ENCODE data around the gene CEP57. TPM values are rescaled to one million over a fixed set of nuclear protein-coding genes. Genes with fewer than 3 reads are reported as not detected.

The CEP57 gene
- total RNA-seq, 6 experiments from 2014 or later = 25.5 to 46.2 (median 36.1) TPM

DNA sequence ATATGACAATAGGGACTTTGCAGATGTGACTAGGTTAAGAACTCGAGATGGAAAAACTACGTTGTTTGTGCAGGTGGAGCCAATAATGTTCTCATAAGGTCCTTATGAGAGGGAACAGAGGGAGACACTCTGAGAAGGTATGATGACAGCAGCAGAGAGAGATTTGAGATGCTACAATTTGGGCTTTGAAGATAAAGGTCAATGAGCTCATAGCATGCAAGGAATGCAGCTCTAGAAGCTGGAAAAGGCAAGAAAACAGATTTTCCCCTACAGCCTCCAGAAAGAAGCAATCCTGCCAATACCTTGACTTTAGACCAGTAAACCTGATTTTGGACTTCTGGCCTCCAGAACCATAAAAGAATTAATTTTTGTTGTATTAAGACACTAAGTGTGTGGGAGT lies 21.8 kb upstream of the CEP57 start:
- Histone ChIP-seq H3K4me1 (no peaks in the 10 kb centered on the region), H3K4me3 (no peak overlapping the region), H3K27ac (no peak overlapping the region), H3K36me3 (peaks cover 0 to 31% (median 4%) of the 10 kb centered on the region in 4 donors), H3K9me3 (no peaks in the 10 kb centered on the region), H3K27me3 (no peaks in the 10 kb centered on the region)
- TF ChIP-seq POLR2A (IDR thresholded peaks at IDR 0.05) = no peak
- TF ChIP-seq, protein P1, sequence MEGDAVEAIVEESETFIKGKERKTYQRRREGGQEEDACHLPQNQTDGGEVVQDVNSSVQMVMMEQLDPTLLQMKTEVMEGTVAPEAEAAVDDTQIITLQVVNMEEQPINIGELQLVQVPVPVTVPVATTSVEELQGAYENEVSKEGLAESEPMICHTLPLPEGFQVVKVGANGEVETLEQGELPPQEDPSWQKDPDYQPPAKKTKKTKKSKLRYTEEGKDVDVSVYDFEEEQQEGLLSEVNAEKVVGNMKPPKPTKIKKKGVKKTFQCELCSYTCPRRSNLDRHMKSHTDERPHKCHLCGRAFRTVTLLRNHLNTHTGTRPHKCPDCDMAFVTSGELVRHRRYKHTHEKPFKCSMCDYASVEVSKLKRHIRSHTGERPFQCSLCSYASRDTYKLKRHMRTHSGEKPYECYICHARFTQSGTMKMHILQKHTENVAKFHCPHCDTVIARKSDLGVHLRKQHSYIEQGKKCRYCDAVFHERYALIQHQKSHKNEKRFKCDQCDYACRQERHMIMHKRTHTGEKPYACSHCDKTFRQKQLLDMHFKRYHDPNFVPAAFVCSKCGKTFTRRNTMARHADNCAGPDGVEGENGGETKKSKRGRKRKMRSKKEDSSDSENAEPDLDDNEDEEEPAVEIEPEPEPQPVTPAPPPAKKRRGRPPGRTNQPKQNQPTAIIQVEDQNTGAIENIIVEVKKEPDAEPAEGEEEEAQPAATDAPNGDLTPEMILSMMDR (IDR thresholded peaks at IDR 0.05) = no peak
- 84% methylated on average over 2 of the region's 2 CpGs for WGBS (ENCODE audit: insufficient coverage, low coverage, low lambda C conversion rate, missing lambda C conversion rate)
- ATAC-seq (no peak), DNase-seq (no peak)
- intact Hi-C loops (cut with DNase I) = no loop called here

GRCh38 chr11:95776859-95777258 lies 13.4 kb upstream of the CEP57 start:
- Histone ChIP-seq H3K9me3 (no peaks in the 10 kb centered on the region), H3K4me1 (no peaks in the 10 kb centered on the region), H3K27ac (no peak overlapping the region), H3K27me3 (no peaks in the 10 kb centered on the region), H3K4me3 (no peak overlapping the region), H3K36me3 (peaks cover 0 to 93% (median 34%) of the 10 kb centered on the region in 4 donors)
- DNase-seq = no peak
- TF ChIP-seq, protein P1 (IDR thresholded peaks at IDR 0.05) = no peak
- TF ChIP-seq POLR2A (IDR thresholded peaks at IDR 0.05) = no peak
- no peak for ATAC-seq
- intact Hi-C loops (cut with DNase I) = loop anchor here in 1 of 2 donors (10.0 kb wide), 1 partner anchor 812 kb away; no protein-coding TSS in a partner anchor

- TF ChIP-seq, protein P1 (IDR thresholded peaks at IDR 0.05) = no peak
- TF ChIP-seq POLR2A (IDR thresholded peaks at IDR 0.05) = no peak
- intact Hi-C loops (cut with DNase I) = loop anchor here in 1 of 2 donors (10.0 kb wide), 1 partner anchor 814 kb away; no protein-coding TSS in a partner anchor
- H3K9me3 ChIP-seq = no peaks in the 10 kb centered on the region
- H3K27ac ChIP-seq = no peak overlapping the region
- H3K4me1 ChIP-seq = no peaks in the 10 kb centered on the region
- ATAC-seq (no peak), DNase-seq (no peak)
- H3K4me3 ChIP-seq = no peak overlapping the region
- no peaks in the 10 kb centered on the region for H3K27me3 ChIP-seq
- peaks cover 0 to 98% (median 38%) of the 10 kb centered on the region in 4 donors for H3K36me3 ChIP-seq
- WGBS (ENCODE audit: insufficient coverage, low coverage, low lambda C conversion rate, missing lambda C conversion rate) = 94% methylated on average over 3 of the region's 3 CpGs
Observed at GRCh38 chr11:95778699-95779098, 11.6 kb upstream of the CEP57 start.

DNA sequence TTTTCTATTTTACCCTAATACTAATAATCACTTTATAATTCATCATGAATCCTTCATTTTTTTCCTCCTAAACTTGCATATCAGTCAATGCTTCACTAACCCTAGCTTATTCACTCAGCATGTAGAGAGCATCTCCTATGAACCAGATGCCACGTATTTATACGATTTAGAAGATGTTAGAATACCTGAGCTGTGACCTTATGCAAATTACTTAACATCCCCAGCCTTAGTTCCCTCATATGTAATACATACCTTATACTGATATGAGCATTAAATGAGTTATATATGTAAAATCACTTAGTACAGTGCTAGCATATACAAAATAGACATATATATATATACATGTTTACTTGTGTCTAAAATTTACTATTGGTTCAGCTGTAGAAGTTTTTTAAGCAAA lies 9.8 kb upstream of the CEP57 start:
- no peaks in the 10 kb centered on the region for H3K4me1 ChIP-seq
- no peak overlapping the region for H3K27ac ChIP-seq
- DNase-seq (no peak), ATAC-seq (no peak)
- H3K36me3 ChIP-seq = peaks cover 0 to 97% (median 36%) of the 10 kb centered on the region in 4 donors
- H3K4me3 ChIP-seq = no peak overlapping the region
- intact Hi-C loops (cut with DNase I) = no loop called here
- WGBS (ENCODE audit: insufficient coverage, low coverage, low lambda C conversion rate, missing lambda C conversion rate) = 90% methylated on average over 2 of the region's 2 CpGs
- TF ChIP-seq, protein P1 (IDR thresholded peaks at IDR 0.05) = no peak
- no peak for TF ChIP-seq POLR2A (IDR thresholded peaks at IDR 0.05)
- H3K9me3 ChIP-seq = no peaks in the 10 kb centered on the region
- H3K27me3 ChIP-seq = no peaks in the 10 kb centered on the region

All from right lobe of liver (tissue), 6 donors.